HepG2 (cell line): ENCODE measurements around the gene KPNB1. TPM values are rescaled to one million over a fixed set of nuclear protein-coding genes. Genes with fewer than 3 reads are reported as not detected.

Experiments
- ATF7-NPFF ChIP-seq: sonication (generic); formaldehyde crosslinking; IDR thresholded peaks from 2 replicates; pipeline ENCODE4 v1.8.1; 2023; ENCODE audit warnings: mild to moderate bottlenecking, low read depth, missing genetic modification reagents, moderate library complexity
- BCL3 ChIP-seq: sonication (generic); formaldehyde crosslinking; IDR thresholded peaks from 2 replicates; pipeline ENCODE4 v1.5.1; 2020; ENCODE audit warnings: mild to moderate bottlenecking, missing genetic modification reagents, moderate library complexity
- HNF1B ChIP-seq: sonication (generic); formaldehyde crosslinking; IDR thresholded peaks from 2 replicates; pipeline ENCODE4 v1.5.1; 2020; ENCODE audit warnings: mild to moderate bottlenecking, moderate library complexity, missing genetic modification reagents
- MEF2D ChIP-seq: sonication (generic); formaldehyde crosslinking; IDR thresholded peaks from 2 replicates; pipeline ENCODE4 v1.5.1; 2020; ENCODE audit warnings: mild to moderate bottlenecking, missing genetic modification reagents
- NFIC ChIP-seq: IDR thresholded peaks from 2 replicates; pipeline ENCODE4 v1.6.1; 2012; ENCODE audit warnings: mild to moderate bottlenecking, low read length, inconsistent platforms
- NFKBIZ ChIP-seq: IDR thresholded peaks from 2 replicates; pipeline ENCODE4 v1.6.1; 2018; ENCODE audit warnings: missing genetic modification reagents, missing compliant biosample characterization
- REPIN1 ChIP-seq: sonication (generic); formaldehyde crosslinking; IDR thresholded peaks from 2 replicates; pipeline ENCODE4 v1.8.0; 2022; ENCODE audit warnings: missing genetic modification reagents, low read depth, mild to moderate bottlenecking, borderline replicate concordance
- RFX3 ChIP-seq: IDR thresholded peaks from 2 replicates; pipeline ENCODE4 v1.6.1; 2016; ENCODE audit warnings: missing biosample characterization, missing genetic modification reagents
- ZIK1 ChIP-seq: sonication (generic); formaldehyde crosslinking; IDR thresholded peaks from 2 replicates; pipeline ENCODE4 v1.5.0; 2020; ENCODE audit warnings: mild to moderate bottlenecking, low read depth, missing genetic modification reagents, borderline replicate concordance
- ZNF441 ChIP-seq: sonication (generic); formaldehyde crosslinking; IDR thresholded peaks from 2 replicates; pipeline ENCODE4 v1.7.0; 2021; ENCODE audit warnings: missing genetic modification reagents, borderline replicate concordance
- ZNF512 ChIP-seq: sonication (generic); formaldehyde crosslinking; IDR thresholded peaks from 2 replicates; pipeline ENCODE4 v1.4.0; 2020; ENCODE audit warnings: mild to moderate bottlenecking, missing genetic modification reagents
- ZNF543 ChIP-seq: sonication (generic); formaldehyde crosslinking; IDR thresholded peaks from 2 replicates; pipeline ENCODE4 v1.4.0; 2020; ENCODE audit warnings: mild to moderate bottlenecking, missing genetic modification reagents
- ZNF615 ChIP-seq: sonication (generic); formaldehyde crosslinking; IDR thresholded peaks from 2 replicates; pipeline ENCODE4 v1.5.0; 2020; ENCODE audit warnings: mild to moderate bottlenecking, missing genetic modification reagents, borderline replicate concordance
- ZNF768 ChIP-seq: sonication (generic); formaldehyde crosslinking; IDR thresholded peaks from 2 replicates; pipeline ENCODE4 v1.4.0; 2020; ENCODE audit warnings: missing genetic modification reagents
- polyA plus RNA-seq, 8 experiments: library from polyadenylated mRNA; depleted of rRNA in 3 of 8; stranded (reverse) in 7 of 8; unstranded in 1 of 8; fragments of >200 nt; fragmentation: Illumina TruSeq in 4 of 8; extraction: Trizol in 4 of 8; gene quantifications; 2 replicates each; pipeline versions ENCODE4 v1.2.1 to v1.2.3, GENCODE V29; 2011 to 2016; ENCODE audit warnings: low read depth in 4 of 8, missing spikeins in 1 of 8, mixed read lengths in 1 of 8; ENCODE audit not compliant: insufficient read depth in 1 of 8
- total RNA-seq, 5 experiments: library from RNA; depleted of rRNA; stranded (reverse); fragments of >200 nt; fragmentation: Illumina TruSeq; extraction: Trizol; gene quantifications; 2 replicates each; pipeline ENCODE4 v1.2.3, GENCODE V29; 2016; ENCODE audit warnings: low read depth in 1 of 5
- TF ChIP-seq, protein P1 (sequence below): sonication (generic); formaldehyde crosslinking; IDR thresholded peaks from 2 replicates; pipeline ENCODE4 v1.4.0; 2020; ENCODE audit warnings: missing genetic modification reagents
- TF ChIP-seq, protein P2 (sequence below): sonication (generic); formaldehyde crosslinking; IDR thresholded peaks from 2 replicates; pipeline ENCODE4 v1.8.0; 2022; ENCODE audit warnings: mild to moderate bottlenecking, missing genetic modification reagents; ENCODE audit not compliant: insufficient replicate concordance
- TF ChIP-seq, protein P3 (sequence below): sonication (generic); formaldehyde crosslinking; IDR thresholded peaks from 2 replicates; pipeline ENCODE4 v1.5.0; 2020; ENCODE audit warnings: mild to moderate bottlenecking, missing genetic modification reagents

The KPNB1 gene
- total and polyA plus RNA-seq, 2 of the 13 experiments (the other 11 are each of a cell fraction or from before 2014, with no cell fraction given) = 164 to 424 TPM

DNA sequence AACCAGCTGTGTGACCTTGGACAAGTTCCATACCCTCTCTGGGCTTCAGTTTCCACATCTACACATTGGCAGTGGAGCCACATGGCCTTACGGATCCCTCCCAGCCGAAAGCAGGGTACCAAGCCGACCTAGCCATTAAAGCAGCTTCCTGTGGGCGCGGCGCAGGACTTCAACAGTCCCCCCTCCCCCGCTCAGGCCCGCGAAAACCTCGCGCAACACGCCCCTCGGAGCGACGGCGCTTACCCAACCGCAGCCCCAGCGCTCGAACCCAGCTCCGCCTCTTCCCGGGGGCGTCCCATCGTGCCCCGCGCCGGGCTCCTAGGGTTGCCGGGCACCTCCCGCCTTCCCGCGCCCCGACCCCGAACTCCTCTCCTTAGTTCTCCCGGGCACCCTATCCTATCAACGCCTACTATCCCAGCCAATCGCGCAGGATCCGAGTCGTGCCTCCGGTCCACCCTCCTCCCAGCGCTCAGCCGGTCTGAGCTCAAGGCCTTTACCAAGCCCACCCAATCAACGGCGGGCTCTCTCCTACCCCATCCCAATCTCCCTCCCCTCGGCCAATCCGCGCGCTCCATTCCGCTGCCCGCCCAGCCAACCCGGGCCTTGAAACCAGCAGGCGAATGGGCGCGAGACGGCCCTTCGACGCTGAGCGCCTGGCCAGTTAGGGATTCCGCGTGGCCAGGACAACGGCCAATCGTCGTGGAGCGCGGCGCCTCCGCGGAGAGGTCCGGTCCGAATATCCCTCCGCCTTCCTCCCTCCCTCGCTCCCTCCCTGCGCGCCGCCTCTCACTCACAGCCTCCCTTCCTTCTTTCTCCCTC, at the start of gene KPNB1 (continued):
- TF ChIP-seq HNF1B (peak; percentile 83), NFKBIZ (CRISPR knock-in tag) (peak; percentile 88; the same call in 1 of the 2 replicates), NFIC (no peak), ZIK1 (CRISPR knock-in tag) (peak; percentile 94), BCL3 (CRISPR knock-in tag) (peak; percentile 86), ZNF543 (CRISPR knock-in tag) (peak; percentile 98), ZNF512 (no peak), ZNF615 (CRISPR knock-in tag) (peak; percentile 88; the same call in 1 of the 2 replicates), ATF7-NPFF (CRISPR knock-in tag) (peak; percentile 82), REPIN1 (CRISPR knock-in tag) (peak; percentile 86), ZNF768 (peak; percentile 100), ZNF441 (CRISPR knock-in tag) (peak; percentile 14), RFX3 (no peak), MEF2D (CRISPR knock-in tag) (peak; percentile 61)
- TF ChIP-seq, protein P1, sequence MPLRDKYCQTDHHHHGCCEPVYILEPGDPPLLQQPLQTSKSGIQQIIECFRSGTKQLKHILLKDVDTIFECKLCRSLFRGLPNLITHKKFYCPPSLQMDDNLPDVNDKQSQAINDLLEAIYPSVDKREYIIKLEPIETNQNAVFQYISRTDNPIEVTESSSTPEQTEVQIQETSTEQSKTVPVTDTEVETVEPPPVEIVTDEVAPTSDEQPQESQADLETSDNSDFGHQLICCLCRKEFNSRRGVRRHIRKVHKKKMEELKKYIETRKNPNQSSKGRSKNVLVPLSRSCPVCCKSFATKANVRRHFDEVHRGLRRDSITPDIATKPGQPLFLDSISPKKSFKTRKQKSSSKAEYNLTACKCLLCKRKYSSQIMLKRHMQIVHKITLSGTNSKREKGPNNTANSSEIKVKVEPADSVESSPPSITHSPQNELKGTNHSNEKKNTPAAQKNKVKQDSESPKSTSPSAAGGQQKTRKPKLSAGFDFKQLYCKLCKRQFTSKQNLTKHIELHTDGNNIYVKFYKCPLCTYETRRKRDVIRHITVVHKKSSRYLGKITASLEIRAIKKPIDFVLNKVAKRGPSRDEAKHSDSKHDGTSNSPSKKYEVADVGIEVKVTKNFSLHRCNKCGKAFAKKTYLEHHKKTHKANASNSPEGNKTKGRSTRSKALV (CRISPR knock-in tag) = peak; percentile 22; the same call in 1 of the 2 replicates
- TF ChIP-seq, protein P2, sequence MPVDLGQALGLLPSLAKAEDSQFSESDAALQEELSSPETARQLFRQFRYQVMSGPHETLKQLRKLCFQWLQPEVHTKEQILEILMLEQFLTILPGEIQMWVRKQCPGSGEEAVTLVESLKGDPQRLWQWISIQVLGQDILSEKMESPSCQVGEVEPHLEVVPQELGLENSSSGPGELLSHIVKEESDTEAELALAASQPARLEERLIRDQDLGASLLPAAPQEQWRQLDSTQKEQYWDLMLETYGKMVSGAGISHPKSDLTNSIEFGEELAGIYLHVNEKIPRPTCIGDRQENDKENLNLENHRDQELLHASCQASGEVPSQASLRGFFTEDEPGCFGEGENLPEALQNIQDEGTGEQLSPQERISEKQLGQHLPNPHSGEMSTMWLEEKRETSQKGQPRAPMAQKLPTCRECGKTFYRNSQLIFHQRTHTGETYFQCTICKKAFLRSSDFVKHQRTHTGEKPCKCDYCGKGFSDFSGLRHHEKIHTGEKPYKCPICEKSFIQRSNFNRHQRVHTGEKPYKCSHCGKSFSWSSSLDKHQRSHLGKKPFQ (CRISPR knock-in tag) = peak; percentile 61
- TF ChIP-seq, protein P3, sequence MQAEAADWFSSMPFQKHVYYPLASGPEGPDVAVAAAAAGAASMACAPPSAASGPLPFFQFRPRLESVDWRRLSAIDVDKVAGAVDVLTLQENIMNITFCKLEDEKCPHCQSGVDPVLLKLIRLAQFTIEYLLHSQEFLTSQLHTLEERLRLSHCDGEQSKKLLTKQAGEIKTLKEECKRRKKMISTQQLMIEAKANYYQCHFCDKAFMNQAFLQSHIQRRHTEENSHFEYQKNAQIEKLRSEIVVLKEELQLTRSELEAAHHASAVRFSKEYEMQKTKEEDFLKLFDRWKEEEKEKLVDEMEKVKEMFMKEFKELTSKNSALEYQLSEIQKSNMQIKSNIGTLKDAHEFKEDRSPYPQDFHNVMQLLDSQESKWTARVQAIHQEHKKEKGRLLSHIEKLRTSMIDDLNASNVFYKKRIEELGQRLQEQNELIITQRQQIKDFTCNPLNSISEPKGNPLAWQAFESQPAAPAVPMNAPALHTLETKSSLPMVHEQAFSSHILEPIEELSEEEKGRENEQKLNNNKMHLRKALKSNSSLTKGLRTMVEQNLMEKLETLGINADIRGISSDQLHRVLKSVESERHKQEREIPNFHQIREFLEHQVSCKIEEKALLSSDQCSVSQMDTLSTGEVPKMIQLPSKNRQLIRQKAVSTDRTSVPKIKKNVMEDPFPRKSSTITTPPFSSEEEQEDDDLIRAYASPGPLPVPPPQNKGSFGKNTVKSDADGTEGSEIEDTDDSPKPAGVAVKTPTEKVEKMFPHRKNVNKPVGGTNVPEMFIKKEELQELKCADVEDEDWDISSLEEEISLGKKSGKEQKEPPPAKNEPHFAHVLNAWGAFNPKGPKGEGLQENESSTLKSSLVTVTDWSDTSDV (CRISPR knock-in tag) = no peak
